ENCODE results near the gene MGAT4A.
"Not testable (repeated sequence)": the region's sequence is repeated elsewhere in the genome, so short reads cannot be mapped to it uniquely, and the experiment has no call there.

MGAT4A gene

DNA sequence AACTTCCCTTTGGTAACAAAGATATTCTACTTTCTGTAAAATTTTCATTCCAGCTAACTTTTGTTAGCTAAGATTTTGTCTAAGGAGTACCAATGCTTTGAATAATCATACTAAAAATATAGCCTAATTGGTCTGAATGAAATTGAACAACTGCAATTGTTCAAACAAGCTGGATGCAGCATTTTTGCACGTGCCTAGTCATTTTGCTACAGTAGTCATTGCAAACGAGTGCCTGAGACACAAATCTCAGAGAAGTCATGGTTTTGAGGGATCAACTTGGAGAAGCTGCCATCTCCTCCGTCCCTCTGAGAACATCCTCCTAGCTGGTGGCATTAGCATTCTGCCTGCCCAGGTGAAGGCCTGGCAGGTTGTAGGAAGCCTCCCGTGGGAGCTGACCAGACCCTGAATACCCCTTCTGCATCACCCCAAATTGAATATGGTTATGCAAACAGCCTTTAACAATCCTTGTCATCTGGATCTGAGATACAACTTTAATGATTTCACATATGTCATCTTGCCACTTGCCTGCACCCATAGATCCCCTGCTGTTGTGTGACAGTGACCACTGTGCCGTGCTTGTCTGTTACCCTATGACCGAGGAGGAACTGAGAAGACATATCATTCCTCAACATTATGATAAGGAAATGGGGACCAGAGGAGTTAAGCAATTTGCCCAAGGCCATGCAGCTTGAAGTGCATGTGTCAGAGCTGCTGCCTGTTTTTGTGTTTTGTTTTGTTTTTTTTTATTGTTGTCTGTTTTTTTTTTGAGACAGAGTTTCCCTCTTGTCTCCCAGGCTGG lies 29.1 kb upstream of the MGAT4A start:
- DNase-seq (ENCODE audit: low read depth): no peak

DNA sequence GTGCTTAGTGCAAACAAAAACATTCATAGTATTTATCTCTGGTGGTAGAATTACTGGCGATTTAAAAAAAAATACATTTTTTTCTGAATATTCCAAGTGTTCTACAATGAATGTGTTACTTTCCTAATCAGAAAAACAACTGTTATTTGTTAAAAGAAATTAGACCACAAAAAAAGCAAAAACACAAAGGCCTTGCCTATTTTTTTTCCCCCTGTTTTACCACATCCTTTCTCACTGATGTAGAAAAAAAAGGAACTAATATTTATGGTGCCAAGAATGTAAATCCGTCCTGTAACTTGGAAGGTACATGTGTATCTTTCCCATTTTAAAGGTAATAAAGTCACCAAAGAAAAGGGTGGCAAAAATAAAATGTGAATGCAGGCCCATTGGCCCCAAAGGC lies 28.4 kb upstream of the MGAT4A start:
- no peak for DNase-seq (ENCODE audit: low read depth)

DNA sequence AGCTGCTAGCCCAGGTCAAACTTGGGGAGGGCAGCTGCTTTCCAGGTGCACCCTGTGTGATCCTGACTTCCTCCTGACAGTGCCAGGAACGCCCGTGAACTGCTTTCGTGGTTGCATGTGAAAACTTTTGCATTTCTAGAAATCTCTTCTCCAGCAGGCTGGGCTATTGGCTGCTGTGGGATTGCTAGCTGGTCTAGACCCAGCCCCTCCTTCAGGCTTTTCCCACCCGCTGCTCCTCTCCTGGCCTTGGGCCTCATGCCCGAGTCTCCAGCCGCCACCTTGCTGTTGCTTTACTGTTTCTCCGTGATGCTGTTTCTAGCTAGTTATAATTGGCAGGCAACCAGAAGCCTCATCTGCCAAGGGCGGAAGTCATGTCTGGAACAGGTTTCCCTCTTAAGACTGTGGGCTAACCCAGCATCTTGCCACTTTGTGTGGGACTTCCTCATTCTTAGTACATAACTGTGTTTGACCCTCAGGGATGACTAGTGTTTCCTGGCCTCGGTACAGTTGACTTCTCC lies 27.0 kb upstream of the MGAT4A start:
- DNase-seq (ENCODE audit: low read depth): peak; percentile 47

DNA sequence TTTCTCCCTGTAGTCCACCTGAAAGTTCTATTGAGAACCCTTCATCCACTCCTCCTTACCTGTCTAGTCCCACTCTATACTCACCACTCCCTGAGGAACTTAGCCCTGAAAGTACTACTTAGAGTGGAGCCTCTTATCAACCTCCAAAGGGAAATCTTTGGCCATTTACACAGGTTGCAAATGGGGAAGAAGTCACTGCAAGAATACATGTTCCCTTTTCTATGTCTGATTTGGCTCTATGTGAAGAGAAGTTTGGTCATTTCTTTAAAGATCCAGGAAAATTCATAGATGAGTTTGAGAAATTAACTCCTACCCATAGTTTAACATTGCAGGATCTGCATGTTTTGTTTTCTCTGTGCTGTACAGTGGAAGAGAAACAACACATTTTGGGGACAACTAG lies 22.9 kb upstream of the MGAT4A start:
- no peak for DNase-seq (ENCODE audit: low read depth)

DNA sequence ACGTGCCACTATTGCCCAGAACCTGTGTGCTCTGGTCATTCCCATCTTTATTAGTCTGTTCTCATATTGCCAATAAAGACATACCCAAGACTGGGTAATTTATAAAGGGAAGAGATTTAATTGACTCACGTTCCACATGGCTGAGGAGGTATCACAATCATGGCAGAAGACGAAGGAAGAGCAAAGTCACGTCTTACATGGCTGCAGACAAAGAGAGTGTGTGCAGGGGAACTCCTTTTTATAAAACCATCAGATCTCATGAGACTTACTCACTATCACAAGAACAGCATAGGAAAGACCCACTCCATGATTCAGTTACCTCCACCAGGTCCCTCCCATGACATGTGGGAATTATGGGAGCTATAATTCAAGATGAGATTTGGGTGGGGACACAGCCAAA lies 21.8 kb upstream of the MGAT4A start:
- not testable (repeated sequence) for DNase-seq (ENCODE audit: low read depth)

DNA sequence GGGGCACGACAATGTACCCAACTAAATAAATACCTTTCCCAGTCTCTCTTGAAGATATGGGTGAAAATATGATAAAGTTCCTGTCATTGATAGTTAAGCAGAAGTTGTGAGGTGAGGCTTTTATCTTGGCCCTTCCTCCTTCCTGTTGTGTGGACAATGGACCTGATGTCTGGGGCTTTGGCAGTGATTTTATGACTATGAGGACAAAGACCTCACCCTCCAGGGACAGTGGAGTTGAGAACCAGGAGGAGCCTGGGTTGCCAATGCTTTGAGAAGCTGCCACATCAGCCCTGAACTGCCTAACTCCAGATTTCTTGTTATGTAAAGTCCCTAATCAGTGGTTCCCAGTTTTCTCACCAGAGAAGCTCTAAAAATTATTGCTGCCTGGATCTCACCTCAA lies 20.8 kb upstream of the MGAT4A start:
- DNase-seq (ENCODE audit: low read depth): no peak

DNA sequence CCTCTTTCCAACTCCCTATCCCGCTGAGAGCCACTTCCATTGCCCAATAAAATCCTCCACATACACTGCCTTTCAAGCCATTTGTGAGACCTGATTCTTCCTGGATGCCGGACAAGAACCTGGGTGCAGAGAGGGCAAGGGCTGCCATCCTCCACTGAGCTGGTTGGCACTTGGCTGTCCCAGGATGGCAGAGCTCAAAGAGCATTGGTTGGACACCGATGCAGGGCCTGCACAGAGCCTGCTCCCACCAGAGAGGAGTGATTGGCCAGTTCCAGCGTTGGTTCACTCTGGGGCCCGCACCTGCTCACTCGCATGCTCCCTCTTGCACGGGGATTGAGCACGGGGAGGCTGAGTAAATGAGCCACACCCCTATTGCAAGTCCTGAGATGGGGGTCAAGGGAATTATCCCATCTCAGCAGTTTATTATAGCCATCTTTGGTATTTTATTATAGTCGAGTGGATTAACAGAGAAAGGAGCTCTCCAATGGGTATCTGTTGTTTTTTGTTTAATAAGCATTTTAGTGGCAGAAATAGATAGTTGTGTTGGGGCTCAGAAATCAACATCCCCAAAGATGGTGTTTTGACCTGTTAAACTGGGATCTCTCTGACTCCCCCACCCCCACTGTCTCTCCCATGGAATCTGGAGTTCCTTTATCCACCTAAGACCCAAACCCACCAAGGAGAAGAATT lies 19.8 kb upstream of the MGAT4A start:
- no peak for DNase-seq (ENCODE audit: low read depth)

DNA sequence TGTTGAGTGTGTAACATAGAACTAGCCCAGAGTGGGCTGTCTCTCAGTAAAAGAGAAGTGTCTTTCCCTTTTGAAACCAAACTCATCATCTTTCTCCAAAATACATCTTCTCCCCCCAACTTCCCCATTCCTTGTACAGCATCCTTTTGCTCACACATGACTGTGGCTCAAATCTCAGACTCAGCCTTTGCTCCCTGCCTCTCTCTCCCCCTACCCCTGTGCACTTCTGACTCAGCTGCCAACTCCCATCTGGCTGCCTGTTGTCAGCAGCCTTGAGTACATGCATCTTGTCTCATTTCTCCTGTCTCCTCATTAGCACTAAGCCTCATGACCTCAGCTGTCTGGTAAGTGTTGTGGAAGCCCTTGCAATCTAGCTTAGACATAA lies 18.1 kb upstream of the MGAT4A start:
- no peak for DNase-seq (ENCODE audit: low read depth)

DNA sequence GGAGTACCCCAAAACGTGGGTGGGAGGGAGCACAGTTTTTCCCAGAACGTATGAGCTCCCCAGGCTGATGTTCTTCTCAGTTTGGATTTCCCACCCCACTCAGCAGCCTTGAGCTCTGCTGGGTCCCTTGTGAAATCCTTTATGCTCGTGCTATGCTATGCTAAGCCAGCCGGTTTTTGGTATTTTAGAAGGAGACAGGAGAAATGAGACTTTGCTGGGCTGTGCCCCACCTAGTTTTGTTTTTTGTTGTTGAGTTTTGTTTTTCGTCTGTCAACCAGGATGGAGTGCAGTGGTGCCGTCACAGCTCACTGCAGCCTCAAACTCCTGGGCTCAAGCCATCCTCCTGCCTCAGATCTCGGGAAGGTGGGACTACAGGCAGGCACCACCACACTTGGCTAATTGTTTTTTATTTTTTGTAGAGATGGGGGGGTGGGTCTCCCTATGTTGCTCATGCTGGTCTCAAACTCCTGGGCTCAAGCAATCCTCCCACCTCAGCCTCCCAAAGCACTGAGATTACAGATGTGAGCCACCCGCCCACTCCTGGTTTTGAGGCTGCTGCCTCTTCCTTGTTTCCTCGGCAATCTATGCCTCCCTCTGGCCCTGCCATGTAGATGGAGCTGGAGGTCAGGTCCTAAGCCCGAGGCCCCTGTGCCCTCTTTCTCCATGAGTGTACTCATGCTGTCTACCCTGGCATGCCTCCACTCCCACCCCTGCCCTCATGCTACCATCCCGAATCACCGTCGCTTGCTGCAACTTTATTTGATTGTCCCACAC lies 17.5 kb upstream of the MGAT4A start:
- no peak for DNase-seq (ENCODE audit: low read depth)

DNA sequence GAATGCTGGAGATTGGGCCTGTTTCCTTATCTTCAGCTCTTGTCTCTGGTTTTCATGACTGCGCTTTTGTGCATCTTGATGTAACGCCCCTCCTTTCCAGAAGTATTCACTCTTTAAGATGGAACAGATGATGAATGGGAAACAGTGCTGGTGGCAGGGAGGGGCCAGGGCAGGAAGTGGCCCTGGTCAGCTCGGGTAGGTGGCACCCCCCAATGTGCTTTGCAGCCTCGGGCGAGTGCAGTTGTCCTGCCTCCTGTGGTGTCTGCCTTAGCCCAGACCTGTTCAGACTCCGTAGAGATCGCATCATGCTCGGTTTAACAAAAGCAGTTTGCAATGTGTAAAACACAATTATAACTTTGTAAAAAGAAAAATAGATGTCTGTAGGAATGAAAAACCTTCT lies 17.0 kb upstream of the MGAT4A start:
- no peak for DNase-seq (ENCODE audit: low read depth)

DNA sequence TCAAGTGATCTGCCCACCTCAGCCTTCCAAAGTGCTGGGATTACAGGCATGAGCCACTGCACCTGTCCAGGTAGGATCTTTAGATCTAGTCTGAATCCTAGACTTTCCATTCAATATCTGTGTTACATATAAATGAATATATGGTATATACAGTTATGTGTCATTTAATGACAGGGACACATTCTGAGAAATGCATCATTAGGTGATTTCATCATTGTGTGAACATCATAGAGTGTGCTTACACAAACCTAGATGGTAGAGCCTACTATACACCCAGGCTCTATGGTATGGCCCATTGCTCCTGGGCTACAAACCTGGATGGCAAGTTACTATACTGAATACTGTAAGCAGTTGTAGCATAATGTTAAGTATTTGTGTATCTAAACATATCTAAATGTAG lies 15.5 kb upstream of the MGAT4A start:
- no peak for DNase-seq (ENCODE audit: low read depth)

DNA sequence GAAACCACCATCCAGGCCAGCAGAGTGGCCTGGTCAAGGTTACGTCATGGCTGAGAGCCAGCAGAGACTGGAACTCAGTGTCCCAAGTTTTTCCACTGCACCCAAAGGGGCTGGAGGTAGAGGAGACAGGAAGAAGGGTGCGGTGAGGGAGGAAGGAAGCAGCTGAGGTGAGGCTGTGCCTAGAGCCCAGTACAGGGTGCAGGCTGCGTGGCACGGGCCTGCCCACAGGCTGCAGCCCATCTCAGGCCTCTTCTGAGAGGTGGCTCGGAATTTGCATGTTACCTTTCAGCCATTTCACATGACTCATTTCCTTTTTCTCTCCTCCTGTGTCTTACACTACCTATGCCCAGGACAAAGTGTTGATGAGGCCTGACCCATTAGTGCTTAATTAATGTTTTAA lies 13.7 kb upstream of the MGAT4A start:
- DNase-seq (ENCODE audit: low read depth): no peak

DNA sequence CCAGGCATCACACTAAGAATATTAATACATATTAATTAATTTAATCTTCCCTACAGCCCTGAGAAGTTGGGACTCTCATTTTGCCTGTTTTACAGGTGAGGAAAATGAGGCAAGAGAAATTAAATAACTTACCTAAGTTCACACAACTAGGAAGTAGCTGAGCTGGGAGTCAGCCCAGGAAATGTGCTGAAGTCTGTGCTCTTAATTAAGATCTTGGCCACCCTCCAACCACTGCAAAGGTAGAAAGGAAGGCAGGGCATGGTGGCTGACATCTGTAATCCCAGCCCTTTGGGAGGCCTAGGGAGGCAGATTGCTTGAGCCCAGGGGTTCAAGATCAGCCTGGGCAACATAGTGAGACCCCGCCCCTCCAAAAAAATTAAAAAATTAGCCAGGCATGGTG lies 12.9 kb upstream of the MGAT4A start:
- no peak for DNase-seq (ENCODE audit: low read depth)

DNA sequence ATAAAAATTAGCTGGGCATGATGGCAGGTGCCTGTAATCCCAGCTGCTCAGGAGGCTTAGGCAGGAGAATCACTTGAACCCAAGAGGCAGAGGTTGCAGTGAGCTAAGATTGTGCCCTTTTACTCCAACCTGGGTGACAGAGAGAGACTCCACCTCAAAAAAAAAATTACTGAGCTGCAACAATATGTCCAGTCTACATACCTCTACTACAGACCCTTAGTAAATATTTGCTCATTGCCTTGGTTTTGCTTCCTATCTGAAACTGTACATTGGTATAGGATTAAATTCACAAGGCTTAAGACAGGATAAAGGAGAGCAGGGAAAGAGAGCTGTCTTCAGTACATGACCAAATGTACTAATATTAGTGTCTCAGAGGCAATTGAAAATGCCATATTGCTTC lies 8.1 kb upstream of the MGAT4A start:
- DNase-seq (ENCODE audit: low read depth): no peak

DNA sequence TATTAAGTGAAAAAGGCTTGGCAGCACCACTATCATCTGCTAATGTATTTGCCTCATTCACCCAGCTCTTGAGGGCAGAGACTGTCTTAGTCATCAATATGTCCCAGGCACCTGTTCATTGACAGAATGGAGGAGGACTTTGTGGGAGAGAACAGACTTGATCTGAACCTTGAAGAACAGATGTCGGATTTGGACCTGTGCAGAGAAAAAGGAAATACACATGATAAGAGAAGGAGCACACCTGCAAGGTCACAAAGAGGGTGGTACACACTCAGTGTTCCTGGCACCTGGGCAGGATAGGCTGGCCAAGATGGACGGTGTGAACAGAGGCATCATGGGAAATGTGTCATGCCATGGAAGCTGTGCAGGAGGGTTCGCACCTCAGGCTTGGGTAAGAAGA lies 7.4 kb upstream of the MGAT4A start:
- no peak for DNase-seq (ENCODE audit: low read depth)

DNA sequence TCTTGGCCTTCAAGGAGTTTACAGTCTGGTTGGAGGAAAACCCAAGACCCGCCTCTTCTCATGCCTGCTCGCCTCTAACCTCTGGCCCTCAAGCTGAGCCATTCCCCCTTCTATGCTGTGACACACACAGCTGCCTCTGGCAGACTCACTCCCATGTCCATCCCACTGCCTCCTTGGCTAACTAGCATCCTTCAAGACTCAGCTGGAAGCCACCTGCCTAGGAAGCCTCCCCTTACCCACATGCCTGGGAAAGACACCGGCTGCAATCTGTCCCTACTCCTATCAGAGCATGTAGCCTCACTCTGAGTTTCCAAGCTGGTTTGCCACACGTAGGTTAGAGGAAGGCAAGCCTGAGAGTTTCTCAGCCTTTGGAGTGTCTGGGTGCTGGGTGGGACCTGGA lies 6.9 kb upstream of the MGAT4A start:
- no peak for DNase-seq (ENCODE audit: low read depth)

DNA sequence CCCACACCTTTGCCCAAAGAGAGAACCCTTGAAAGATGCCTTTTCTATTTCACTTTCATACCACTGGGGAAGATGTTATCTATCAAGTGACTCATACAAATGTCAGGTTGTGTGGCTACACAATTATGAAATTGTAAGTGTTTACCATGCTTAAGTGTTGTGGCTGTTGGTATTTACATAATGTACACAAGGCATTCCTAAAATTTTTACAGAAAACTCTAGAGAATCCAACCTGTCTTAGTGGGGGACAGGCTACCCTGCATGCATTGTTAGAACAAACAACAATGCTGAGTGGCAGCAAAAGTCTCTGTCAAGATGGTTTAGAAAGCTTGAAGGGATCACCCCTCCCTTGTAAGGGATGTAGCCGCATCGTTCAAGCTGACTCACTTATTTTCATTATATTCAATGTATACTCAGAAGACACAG lies 5.5 kb upstream of the MGAT4A start:
- DNase-seq (ENCODE audit: low read depth): no peak

DNA sequence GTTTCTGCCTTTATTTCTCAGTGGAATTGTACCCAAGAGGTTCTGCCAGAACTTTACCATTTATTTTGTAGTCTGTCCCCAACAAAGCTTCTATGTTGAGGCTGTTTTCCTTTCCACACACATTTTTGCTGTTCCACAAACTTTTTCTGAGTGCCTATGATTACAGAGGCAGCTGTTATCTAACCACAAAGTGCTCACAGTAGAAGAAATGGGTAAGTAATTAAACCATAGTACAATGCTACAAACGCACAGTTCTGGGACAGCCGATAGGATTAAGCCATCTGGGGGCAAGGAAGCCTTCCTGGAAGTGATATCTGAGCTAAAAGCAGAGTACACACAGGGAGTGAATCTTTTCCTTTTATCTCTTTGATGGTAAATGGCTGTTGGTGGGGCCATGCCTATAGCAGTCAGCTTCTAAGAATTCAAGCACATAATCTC lies 3.9 kb upstream of the MGAT4A start:
- no peak for DNase-seq (ENCODE audit: low read depth)

DNA sequence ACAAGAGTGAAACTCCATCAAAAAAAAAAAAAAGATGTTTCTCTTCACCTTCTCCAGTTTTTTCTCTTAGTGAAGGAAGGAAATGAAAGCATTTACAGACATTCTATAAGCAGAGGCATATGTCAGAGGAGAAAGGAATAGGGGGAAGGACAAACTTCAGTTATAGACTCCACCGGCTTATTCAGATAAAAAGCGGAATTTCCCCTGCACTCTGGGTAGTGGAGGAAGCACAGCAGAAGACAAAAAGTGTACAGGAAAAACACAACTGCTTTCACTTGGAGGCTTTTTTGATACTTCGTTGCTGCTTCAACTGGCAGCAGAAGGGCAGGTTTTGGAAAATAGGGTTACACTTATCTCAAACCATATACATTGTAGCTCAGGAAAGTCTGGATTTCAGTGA lies 3.2 kb upstream of the MGAT4A start:
- no peak for DNase-seq (ENCODE audit: low read depth)

DNA sequence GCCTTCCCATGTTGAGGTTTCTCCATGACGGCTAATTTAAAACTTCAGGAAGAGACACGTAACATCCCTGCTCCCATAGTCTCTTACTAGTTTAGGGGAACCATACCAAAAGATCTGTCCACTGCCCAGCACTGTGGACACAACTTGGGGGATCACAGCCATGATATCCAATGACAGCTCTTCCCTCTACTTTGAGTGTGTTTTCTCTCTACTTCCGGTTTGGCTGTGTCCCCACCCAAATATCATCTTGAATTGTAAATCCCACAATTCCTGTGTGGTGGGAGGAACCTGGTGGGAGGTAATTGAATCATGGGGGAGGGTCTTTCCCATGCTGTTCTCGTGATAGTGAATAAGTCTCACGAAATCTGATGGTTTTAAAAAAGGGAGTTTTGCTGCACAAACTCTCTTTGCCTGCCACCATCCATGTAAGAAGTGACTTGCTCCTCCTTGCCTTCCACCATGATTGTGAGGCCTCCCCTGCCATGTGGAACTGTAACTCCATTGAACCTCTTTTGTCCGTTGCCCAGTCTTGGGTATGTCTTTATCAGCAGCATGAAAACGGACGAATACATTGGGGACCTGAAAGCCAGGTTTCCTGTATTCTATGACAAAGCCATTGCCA lies 1.6 kb upstream of the MGAT4A start:
- no peak for DNase-seq (ENCODE audit: low read depth)

DNA sequence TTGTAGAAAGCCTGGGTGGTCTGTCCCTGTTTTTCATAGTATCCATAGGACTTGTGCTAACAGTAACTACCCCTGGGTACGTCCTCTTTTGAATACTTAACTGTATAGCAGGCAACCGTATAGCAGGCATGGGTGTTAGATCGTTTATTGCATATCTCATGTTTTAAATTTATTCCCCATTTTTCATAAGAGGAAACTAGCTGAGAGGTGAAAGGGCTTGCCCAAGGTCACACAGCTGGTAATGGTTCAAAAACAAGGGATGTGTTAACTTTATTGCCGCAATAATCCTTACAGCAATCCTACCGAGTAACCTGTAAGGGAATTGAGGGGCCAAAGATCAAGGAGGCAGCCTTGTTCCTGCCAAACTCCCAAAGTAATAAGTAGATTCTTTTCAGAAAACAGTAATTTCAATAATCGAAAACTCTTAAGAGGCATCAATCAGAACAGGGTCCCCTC lies 990 bp upstream of the MGAT4A start:
- DNase-seq (ENCODE audit: low read depth): no peak

DNA sequence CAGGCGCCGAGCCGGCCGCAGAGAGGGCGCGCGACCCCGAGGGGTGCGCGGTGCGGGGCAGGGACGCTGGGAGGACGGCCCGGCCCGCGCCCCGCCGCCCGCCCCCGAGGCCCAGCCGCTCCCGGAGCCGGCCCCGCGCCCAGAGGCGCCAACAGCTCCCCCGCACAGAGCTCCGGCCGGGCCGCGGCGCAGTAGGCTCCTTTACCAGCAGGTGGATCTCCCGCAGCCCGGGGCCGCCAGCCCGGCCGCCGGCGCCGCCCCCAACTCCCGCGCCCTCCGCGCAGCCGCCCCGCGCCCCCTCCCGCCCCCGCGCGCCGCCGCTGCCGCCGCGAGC lies 258 bp downstream of the MGAT4A start:
- DNase-seq (ENCODE audit: low read depth): no peak

All from activated T-helper 1 cell treated with Interleukin-2 at 50 U/mL for 16 hours (primary cell).